GM19324 (cell line): Measurements from ENCODE around the gene RNASEH2B.

Source experiments
- ATAC-seq: cut with Tn5 transposase; IDR thresholded peaks from one replicate; pipeline ENCODE4 v1.9.1; 2021; ENCODE audit warnings: mild to moderate bottlenecking, moderate library complexity; ENCODE audit not compliant: unreplicated experiment, low FRiP score

RNASEH2B gene

DNA sequence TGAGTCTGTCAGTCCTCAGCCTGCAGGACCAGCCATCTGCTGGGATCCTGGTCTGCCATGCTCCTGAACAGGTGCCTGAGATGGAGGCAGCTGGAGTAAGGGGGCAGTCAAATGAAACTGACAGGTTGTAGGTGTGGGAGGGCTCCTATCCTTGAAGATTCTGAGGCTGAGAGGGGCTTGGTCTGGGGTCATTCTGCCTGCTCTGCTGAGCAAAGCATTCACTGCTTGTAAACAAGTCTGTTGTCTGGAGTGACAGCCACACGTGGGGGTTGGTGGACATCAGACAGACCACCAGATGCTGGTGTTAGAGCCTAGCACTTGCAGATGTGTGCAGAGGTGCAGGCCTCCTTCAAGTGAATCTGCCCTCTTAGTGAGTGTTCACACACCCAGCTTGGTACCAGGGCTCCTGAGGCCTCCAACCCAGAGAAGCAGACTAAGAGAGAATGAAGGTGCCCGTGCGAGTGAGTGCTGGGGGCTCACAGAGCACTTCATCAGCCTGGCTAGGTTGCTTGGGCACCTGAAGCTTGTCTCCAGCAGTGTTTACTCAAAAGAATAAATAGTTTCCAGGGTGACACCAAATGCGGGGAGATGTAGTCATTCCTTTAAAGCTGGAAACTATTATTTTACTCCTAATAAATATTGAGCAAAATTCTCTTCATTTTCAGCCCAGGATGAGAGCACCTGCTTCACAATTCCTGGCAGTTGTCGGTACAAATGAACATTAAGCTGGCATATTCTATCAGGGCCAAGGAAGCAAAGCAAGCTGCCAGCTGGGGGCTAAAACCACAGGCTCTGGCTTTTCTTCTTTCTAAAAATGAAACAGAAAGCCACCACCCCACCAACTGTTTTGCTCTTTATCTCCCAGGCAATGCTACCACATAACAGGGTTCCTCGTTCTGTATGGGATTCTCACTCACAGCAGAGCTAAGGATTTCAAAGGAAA is 82.3 kb downstream of the RNASEH2B start:
- ATAC-seq, result peak; percentile 77

DNA sequence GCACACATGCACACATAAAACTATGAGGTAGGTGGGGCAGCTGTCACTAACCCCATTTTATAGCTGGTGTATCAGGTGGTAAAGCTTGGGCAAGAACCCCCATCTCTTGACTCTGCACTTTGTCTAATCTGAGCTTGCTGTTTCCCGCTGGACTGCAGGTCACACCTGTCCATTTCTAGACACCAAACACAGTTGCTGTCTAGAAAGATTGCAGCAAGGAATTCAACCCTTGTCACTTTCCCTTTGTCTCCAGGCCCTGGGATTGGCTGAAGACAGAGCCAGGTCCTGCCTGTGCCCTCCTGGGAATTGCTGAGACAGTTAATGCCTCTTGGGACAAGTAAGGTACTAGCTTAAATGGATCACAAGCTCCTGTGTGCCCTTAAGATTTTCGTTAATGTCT is 83.8 kb downstream of the RNASEH2B start:
- no peak for ATAC-seq

DNA sequence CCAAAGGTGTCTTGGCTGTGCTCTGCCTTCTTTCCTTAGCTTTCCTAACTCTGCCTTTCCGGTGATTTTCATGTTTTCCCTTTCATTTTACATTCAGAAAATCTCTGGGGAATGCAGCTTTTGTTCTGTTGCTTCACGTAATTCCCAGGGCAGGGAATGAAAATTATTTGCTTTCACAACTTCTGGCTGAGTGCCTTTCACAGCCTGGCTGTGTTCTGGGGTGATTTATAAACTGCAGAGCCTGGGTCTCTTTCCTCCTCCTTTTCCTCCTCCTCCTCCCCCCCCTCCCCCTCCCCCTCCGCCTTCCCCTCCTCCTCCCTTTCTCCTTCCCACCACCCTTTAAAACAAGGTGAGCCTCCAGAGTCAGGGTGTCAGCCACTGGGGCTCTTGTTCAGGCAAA is 84.3 kb downstream of the RNASEH2B start:
- ATAC-seq, result no peak

- ATAC-seq, result no peak
Measured at GRCh38 chr13:50994651-50995050, 85.1 kb downstream of the RNASEH2B start.

GRCh38 chr13:50995854-50996253 is 86.3 kb downstream of the RNASEH2B start:
- ATAC-seq, result no peak

DNA sequence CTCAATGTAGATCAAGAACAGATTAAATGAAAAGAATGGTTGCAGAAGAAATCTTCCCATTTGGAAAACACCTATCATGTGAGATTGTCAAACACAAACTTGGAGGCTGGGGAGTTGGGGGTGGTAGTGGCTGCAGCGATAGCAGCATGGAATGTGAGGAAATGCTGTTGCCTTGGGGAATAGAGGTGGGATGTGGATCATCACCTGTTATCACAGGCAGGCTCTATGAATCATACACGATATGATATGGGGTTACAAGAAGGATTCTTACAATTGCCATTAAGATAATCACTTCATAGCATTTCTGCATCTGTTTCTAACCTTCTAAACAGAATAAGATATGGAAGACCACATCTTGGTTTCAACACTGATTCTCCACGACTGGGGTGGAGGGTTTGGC is 88.7 kb downstream of the RNASEH2B start:
- ATAC-seq, result no peak

- ATAC-seq, result no peak
Measured at GRCh38 chr13:50999641-51000040, 90.0 kb downstream of the RNASEH2B start.

DNA sequence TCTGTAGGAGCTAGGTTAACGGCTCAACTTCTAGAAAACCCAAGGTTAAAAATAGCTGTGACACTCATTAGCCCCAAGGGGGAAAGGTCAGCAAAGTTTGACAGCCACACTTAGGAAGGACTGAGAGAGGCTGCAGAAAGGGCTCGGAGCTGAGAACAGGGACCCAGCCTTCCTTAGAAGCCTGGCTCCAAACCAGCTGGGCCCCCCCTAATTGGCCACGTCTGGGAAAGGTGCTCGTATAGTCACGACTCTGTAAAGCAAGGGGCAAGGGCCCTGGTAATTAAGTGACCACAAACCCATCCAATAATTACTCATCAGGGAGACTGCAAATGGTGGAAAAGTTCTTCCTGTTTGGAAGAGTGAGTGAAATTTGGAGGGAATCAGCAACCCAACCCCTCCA is 90.5 kb downstream of the RNASEH2B start:
- no peak for ATAC-seq

DNA sequence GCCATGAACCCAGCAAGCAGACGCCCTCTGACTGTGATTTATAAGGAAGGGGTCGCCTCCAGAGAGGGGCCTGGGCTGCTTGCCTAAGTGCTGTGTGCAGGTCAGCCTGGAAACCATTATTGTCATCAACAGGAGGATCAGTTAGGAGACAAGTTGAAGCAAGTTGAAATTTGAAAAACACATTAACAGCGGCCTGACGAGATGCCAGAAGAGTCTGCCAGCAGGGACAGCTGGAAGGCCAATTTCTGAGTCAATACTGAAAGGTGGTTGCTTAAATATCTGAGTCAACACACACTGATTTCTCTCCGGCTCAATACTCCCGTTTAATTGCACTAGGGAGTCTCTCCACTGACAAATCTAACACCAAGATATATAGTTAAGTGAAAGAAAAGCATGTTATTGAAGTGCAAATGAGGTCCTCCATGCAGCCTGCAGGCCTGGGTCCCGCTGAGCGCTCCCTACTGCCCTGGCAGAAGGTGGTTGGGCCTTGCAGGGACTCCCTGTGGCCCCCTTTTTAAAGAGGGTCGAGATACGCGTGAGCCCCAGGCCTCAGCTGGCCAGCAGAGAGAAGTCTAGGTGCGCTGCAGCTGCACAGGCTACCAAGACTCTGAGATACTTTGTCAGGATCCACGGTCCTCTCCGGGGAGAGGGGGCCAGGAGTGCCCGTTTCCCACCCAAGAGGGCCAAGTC is 91.1 kb downstream of the RNASEH2B start:
- no peak for ATAC-seq

DNA sequence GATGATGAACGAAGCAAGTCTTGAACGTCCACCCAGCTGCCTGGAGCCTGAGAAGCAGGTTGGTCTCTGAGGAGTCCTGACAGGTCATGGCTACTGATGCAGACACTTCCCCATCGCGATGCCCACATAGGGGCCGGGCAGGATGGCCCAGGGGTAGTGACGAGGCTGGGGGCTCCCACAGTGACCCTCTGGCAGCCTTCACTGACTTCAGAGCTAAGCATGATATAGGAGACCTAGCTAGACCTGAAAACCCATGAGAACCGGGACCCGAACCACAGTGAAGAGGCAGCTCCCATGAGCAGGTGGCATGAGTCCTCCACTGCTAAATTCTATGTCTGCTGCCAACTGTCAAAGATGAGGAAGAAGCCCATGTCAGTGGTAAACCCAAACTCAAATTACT is 91.7 kb downstream of the RNASEH2B start:
- no peak for ATAC-seq

- no peak for ATAC-seq
Measured at GRCh38 chr13:51002736-51003135, 93.1 kb downstream of the RNASEH2B start.

DNA sequence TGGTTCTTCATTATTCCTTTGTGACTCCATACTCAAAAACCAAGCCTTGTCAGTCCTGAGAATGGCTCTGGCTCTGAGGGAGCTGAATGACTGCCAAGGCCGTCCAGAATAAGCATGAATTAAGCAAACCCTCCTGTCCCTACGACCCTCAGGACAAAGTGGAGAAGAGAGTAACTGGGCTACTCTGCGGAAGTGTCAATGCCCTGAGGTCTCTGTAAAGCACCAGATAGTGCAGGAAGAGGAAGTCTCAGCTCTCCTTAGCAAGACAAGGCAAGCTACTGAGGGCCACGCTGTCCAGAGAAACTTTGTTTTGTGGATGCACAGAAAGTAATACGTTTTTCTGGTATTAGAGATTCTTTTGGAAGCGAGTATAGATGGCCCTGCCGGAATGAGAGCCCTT is 94.1 kb downstream of the RNASEH2B start:
- no peak for ATAC-seq

- no peak for ATAC-seq
Measured at GRCh38 chr13:51004111-51004865, 94.7 kb downstream of the RNASEH2B start.

DNA sequence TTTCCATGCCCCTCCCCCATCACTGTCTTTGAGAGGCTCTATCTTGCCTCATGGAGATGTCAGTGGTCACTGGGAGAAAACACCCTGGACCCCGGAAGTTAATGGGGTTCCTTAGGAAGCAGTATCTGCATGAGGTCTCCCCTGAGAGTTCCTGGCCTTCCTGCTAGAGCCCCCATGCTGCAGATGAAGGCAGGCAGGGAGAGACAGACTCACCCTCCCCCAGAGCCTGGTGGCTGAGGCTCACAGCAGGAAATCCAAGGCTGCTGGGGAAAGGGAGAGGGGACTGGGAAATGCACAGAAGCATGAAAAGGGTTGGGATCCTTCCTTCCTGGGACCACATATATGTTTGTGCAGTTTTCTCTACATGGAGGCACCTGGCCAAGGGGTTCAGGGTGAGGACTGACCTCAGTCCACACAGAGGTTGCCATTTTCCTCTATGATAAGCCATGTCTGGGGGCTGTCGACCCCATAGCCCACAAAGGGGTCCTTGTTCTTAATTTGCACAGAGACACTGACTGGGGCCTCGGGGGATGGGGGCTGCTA is 95.4 kb downstream of the RNASEH2B start:
- ATAC-seq, result no peak

- no peak for ATAC-seq
Measured at GRCh38 chr13:51005566-51005965, 96.0 kb downstream of the RNASEH2B start.
